ENCODE measurements around the gene CAPZA2.

- TF ChIP-seq CTCF (IDR thresholded peaks at IDR 0.05) (no peak), POLR2A (IDR thresholded peaks at IDR 0.05) (no peak), POLR2AphosphoS5 (IDR thresholded peaks at IDR 0.05) (no peak)
These were observed 108.0 kb downstream of the CAPZA2 start for GRCh38 chr7:116970238-116970910.

Measured in suprapubic skin (tissue), 4 donors.